Skeletal muscle satellite cell (primary cell): Measurements from ENCODE around the gene DNASE1L1.

Source experiments
- H3K27me3 ChIP-seq: 2 replicates; pipeline ENCODE4 v1.7.0; 2013; ENCODE audit warnings: low read length; ENCODE audit not compliant: control insufficient read depth, insufficient read depth
- H3K36me3 ChIP-seq: 2 replicates; pipeline ENCODE4 v1.7.0; 2013; ENCODE audit warnings: mild to moderate bottlenecking, control low read depth, low read length; ENCODE audit not compliant: insufficient read depth
- H3K4me1 ChIP-seq: 2 replicates; pipeline ENCODE4 v1.7.0; 2013; ENCODE audit warnings: low read length; ENCODE audit not compliant: control insufficient read depth, insufficient read depth
- H3K4me2 ChIP-seq: 2 replicates; pipeline ENCODE4 v1.7.0; 2013; ENCODE audit warnings: mild to moderate bottlenecking, low read length
- H3K4me3 ChIP-seq: 2 replicates; pipeline ENCODE4 v1.7.0; 2013; ENCODE audit warnings: low read length
- H3K9ac ChIP-seq: 2 replicates; pipeline ENCODE4 v1.7.0; 2013; ENCODE audit warnings: mild to moderate bottlenecking, low read depth, low read length, moderate library complexity
- H3K9me3 ChIP-seq: replicated peaks from 2 replicates; pipeline ENCODE4 v1.7.0; 2013; ENCODE audit warnings: mild to moderate bottlenecking, control low read depth, low read length

Gene DNASE1L1

GRCh38 chrX:154443992-154444754, 35.1 kb upstream of the DNASE1L1 start, which contains the start of gene FAM50A:
TSS of gene FAM50A (plus strand) at chrX:154444141. CDS start at chrX:154444236, 95 bp downstream.
- H3K36me3 ChIP-seq = peaks cover 33% of the 10 kb centered on the region
- peaks cover 12% of the 10 kb centered on the region for H3K4me1 ChIP-seq
- H3K9ac ChIP-seq = peak within 1 kb of the TSS; percentile 91
- peak within 1 kb of the TSS; percentile 81 for H3K4me3 ChIP-seq
- H3K4me2 ChIP-seq = peak within 1 kb of the TSS; percentile 91
- no peaks in the 10 kb centered on the region for H3K27me3 ChIP-seq
- no peaks in the 10 kb centered on the region for H3K9me3 ChIP-seq

DNA sequence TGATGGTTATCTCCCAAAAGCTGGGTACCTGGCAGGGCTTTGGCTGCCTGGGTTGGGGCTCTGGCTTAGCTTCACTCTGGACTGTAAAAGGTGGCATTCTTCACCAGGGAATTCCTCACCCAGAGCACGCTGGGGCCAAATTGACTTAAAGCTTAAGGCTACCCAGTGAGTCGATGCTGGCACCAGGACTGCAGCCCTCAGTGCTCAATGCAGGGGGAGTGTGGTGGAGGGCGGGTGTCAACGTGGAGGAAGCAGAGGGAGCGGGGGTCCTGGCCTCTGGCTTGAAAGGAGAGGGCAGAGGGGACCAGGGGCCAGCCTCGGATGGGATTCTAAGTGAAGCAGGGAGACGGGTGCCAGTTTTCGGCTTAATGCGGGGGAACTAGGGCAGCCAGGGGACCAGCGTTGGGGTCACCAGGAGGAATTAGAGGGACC, 34.4 kb upstream of the DNASE1L1 start:
- Histone ChIP-seq H3K9me3 (no peaks in the 10 kb centered on the region), H3K4me3 (peak overlapping the region; percentile 57), H3K9ac (peak overlapping the region; percentile 68), H3K27me3 (no peaks in the 10 kb centered on the region), H3K4me1 (peaks cover 16% of the 10 kb centered on the region), H3K4me2 (peak overlapping the region; percentile 81), H3K36me3 (peaks cover 35% of the 10 kb centered on the region)

GRCh38 chrX:154441984-154442707, 33.1 kb upstream of the DNASE1L1 start:
- H3K9me3 ChIP-seq = no peaks in the 10 kb centered on the region
- H3K9ac ChIP-seq = no peak overlapping the region
- H3K4me1 ChIP-seq = peaks cover 20% of the 10 kb centered on the region
- no peaks in the 10 kb centered on the region for H3K27me3 ChIP-seq
- H3K4me2 ChIP-seq = no peak overlapping the region
- H3K4me3 ChIP-seq = no peak overlapping the region
- peaks cover 33% of the 10 kb centered on the region for H3K36me3 ChIP-seq

GRCh38 chrX:154441564-154441963, 32.5 kb upstream of the DNASE1L1 start:
- no peaks in the 10 kb centered on the region for H3K9me3 ChIP-seq
- no peak overlapping the region for H3K4me3 ChIP-seq
- H3K27me3 ChIP-seq = no peaks in the 10 kb centered on the region
- no peak overlapping the region for H3K4me2 ChIP-seq
- H3K36me3 ChIP-seq = peaks cover 31% of the 10 kb centered on the region
- H3K9ac ChIP-seq = no peak overlapping the region
- peaks cover 20% of the 10 kb centered on the region for H3K4me1 ChIP-seq

DNA sequence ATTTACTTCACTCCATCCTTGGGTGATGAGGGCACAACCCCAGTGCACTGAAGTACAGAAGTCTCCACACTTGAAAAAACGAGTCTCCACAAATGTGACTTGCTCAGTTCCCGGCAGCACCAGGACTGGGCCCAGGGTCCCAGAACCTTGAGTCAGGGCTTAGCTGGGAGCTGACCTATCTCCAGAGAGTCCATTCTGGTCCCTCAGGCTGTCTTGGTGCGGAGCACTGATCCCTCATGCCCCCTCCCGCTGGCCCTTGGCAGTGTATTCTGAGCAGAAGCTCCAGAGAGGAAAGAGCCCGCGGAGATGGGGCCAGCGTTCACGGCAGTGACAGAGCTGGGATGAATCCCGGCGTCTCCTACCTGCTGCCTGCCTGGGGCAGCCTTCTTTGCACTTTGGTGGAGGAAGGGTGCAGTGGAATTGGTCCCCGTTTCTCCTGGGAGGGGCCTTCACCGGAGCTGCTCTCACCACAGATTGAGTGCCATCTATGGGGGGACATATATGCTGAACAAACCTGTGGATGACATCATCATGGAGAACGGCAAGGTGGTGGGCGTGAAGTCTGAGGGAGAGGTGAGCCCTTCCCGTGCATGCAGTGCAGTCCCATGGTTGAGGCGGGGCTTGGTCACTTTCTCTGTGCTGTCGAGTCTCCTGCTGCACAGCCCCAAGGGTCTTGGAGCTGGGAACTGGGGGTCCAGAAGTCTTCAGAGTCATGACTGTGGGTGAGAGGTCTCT, 31.7 kb upstream of the DNASE1L1 start:
- Histone ChIP-seq H3K4me3 (no peak overlapping the region), H3K36me3 (peaks cover 29% of the 10 kb centered on the region), H3K9ac (no peak overlapping the region), H3K27me3 (no peaks in the 10 kb centered on the region), H3K4me2 (no peak overlapping the region), H3K9me3 (no peaks in the 10 kb centered on the region), H3K4me1 (peaks cover 23% of the 10 kb centered on the region)

DNA sequence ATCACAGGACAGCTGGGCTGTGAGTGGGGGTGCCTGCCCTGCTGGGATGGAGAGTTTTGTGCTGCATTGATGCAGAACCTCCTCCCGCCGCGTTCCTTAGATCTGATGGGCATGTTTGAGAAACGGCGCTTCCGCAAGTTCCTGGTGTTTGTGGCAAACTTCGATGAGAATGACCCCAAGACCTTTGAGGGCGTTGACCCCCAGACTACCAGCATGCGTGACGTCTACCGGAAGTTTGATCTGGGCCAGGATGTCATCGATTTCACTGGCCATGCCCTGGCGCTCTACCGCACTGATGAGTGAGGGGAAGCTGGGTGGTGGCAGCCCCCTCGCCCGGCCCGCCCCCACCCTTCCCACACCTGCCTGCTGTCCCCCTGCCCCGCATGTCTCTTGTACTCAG, 30.8 kb upstream of the DNASE1L1 start:
- Histone ChIP-seq H3K9ac (no peak overlapping the region), H3K4me3 (no peak overlapping the region), H3K4me2 (no peak overlapping the region), H3K27me3 (no peaks in the 10 kb centered on the region), H3K4me1 (peaks cover 14% of the 10 kb centered on the region), H3K9me3 (no peaks in the 10 kb centered on the region), H3K36me3 (peaks cover 33% of the 10 kb centered on the region)

DNA sequence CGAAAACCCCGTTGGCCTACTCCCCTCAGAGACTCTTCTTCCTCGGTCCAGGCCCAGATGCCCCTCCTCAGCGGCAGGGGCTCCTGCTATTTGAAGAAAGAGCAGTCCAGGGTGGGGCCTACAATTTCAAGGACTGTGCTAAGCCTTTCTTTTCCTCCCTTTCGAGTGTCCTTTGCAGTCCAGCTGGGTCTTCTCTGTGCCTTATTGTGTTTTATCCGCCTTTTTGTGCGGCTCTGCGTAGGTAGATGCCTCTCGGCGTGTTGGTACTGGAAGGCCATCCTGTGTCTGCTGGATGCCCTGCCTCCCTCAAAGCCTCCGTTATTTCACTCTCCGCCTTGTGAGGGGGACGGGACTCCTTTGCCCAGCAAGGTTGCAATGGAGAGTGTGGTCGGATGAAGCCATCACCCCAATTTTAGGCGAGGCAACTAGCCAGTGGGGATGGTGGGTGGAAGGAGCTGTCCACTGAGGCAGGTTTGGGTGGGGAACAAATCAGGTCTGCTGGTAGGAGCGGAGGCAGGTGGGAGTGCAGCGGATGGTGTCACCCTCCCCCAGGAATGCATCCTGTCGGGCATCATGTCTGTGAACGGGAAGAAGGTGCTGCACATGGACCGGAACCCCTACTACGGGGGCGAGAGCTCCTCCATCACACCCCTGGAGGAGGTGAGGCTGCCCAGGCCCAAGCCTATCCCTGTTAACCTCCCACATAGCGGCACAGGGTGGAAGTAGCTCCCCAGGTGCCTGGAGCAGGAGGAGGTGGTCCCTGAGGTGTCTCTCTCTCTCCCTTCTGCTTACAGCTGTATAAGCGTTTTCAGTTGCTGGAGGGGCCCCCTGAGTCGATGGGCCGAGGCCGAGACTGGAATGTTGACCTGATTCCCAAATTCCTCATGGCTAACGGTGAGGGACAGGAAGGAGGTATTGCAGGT, 29.2 kb upstream of the DNASE1L1 start:
- no peaks in the 10 kb centered on the region for H3K9me3 ChIP-seq
- peak overlapping the region; percentile 88 for H3K4me2 ChIP-seq
- H3K36me3 ChIP-seq = peaks cover 42% of the 10 kb centered on the region
- peaks cover 11% of the 10 kb centered on the region for H3K4me1 ChIP-seq
- H3K27me3 ChIP-seq = no peaks in the 10 kb centered on the region
- H3K4me3 ChIP-seq = peak overlapping the region; percentile 79
- peak overlapping the region; percentile 83 for H3K9ac ChIP-seq

DNA sequence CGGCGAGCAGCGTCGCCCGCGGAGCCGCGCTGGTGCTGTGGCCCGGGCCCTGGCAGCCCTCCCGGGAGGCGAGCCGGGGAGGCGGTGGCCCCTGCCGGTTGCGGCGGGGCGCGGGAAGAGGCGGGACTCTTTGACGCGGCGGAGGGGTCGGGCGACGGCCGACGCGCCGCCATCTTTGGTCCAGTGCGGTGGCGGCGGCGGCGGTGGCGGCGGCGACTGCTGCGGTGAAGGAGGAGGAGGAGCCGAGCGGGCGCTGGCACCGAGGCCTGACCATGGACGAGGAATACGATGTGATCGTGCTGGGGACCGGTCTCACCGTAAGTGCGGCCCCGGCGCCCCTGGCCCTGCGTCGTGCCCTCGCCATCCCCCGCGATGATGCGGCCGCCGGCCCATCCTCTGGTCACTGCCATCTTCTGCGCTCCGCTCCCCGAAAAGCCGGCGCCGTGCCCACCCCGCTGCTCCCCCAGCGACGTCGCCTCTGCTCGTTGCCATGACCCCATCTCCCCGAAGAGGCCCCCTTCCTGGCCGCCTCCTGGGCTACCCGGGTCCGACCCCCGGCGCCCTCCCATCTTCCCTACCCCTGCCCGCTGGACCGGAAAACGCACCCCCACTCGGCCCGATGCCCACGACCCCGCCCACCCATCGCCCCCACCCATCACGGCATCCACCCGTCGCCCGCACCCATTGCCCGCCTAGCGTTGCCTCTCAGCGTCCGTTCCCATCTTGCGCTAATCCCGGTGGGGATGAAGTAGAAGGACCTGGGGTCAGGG, 28.1 kb upstream of the DNASE1L1 start, which contains the start of gene GDI1:
TSS of gene GDI1 (plus strand) at position 172 of the 770 bp plus-strand sequence. CDS start at position 273, 101 bp downstream.
- Histone ChIP-seq H3K27me3 (no peaks in the 10 kb centered on the region), H3K9me3 (no peaks in the 10 kb centered on the region), H3K4me2 (peak within 1 kb of the TSS; percentile 88), H3K4me1 (peaks cover 11% of the 10 kb centered on the region), H3K4me3 (peak within 1 kb of the TSS; percentile 79), H3K36me3 (peaks cover 37% of the 10 kb centered on the region), H3K9ac (peak within 1 kb of the TSS; percentile 83)

- Histone ChIP-seq H3K9ac (peak overlapping the region; percentile 83), H3K36me3 (peaks cover 41% of the 10 kb centered on the region), H3K9me3 (no peaks in the 10 kb centered on the region), H3K4me2 (peak overlapping the region; percentile 73), H3K4me3 (peak overlapping the region; percentile 79), H3K27me3 (no peaks in the 10 kb centered on the region), H3K4me1 (peaks cover 11% of the 10 kb centered on the region)
These were observed 27.4 kb upstream of the DNASE1L1 start for GRCh38 chrX:154436374-154436982.
